ENCODE results near the gene EMC8. TPM values are rescaled to one million over a fixed set of nuclear protein-coding genes. Genes with fewer than 3 reads are reported as not detected.

The EMC8 gene
- total and polyA plus RNA-seq, 2 of the 8 experiments (the other 6 are each of a cell fraction or from before 2014, with no cell fraction given): 52.2 to 69.7 TPM

- TF ChIP-seq, protein P1, sequence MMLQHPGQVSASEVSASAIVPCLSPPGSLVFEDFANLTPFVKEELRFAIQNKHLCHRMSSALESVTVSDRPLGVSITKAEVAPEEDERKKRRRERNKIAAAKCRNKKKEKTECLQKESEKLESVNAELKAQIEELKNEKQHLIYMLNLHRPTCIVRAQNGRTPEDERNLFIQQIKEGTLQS (IDR thresholded peaks at IDR 0.05; ENCODE audit: insufficient read depth, low read depth, low read length): no peak
- TF ChIP-seq RAD21 (IDR thresholded peaks at IDR 0.05 in 1 of 2, conservative IDR thresholded peaks at IDR 0.05 in 1 of 2; ENCODE audit: low read depth in 2 of 2, low read length in 2 of 2) (no peak), BCL11A (IDR thresholded peaks at IDR 0.05; ENCODE audit: low read depth in 2 of 2, low read length in 2 of 2) (no peak), CTBP2 (IDR thresholded peaks at IDR 0.05; ENCODE audit: borderline replicate concordance, insufficient read depth, insufficient read length, low read length) (no peak), CBX5 (IDR thresholded peaks at IDR 0.05; ENCODE audit: low read depth, low read length) (no peak), GABPA (IDR thresholded peaks at IDR 0.05; ENCODE audit: borderline replicate concordance, insufficient read depth, low read length) (no peak), ATF2 (IDR thresholded peaks at IDR 0.05; ENCODE audit: low read length) (no peak)
Observed at GRCh38 chr16:85767531-85767930, 31.8 kb downstream of the EMC8 start (continued).

All from H1 (cell line).